ENCODE results near the gene ITPK1. TPM values are rescaled to one million over a fixed set of nuclear protein-coding genes. Genes with fewer than 3 reads are reported as not detected.

The ITPK1 gene
- polyA plus RNA-seq, 12 donors: 12.7 to 49.1 (median 17.5) TPM; not detected in 1

DNA sequence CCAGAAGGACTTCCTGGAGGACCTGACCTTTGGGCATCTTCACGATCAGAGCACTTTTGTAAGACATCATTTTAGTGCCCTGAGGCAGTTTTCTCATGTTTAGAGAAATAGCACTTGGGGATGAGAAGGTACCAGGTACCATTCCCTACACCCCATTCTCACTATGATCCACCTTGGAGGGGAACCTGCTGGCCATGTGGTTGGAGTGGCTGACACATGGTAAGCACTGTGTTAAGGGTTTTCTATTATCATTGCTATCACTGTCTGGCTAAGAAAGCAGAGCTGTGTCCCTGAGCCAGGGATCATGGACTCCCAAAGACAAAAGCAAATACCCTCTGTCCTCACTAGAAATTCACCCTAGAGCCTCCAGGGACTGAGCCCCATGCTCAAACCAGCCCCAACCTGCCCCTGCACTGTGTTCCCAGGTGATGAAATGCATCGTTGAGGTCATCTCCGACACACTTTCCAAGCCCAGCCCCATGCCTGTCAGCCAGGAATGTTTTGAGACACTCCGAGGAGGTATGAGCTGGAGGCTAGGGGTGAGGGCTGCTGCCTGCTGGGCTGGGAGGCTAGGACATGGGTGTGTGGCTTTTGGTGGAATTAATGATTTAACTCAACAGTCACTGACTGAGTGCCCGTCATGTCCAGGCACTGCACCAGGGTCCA, 189.4 kb downstream of the ITPK1 start:
- no peak for DNase-seq

DNA sequence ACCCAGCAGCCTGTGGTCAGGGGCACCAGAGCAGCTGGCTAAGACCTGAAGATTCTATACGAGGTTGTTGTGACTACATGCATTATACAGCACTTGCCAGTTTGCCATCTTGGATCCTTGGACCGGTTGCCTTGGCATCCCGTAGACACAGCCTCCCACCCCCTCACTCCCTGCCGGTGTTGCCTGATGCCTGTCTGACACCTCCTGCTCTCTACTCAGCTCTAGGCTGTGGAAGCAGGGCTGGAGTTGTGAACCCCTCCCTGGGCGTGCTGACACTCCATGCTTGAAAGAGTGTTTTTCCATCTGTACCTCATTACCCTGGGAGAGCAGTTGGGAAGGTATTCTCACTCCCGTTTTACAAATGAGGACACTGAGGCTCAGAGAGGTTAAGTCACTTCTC, 190.3 kb downstream of the ITPK1 start:
- no peak for DNase-seq

DNA sequence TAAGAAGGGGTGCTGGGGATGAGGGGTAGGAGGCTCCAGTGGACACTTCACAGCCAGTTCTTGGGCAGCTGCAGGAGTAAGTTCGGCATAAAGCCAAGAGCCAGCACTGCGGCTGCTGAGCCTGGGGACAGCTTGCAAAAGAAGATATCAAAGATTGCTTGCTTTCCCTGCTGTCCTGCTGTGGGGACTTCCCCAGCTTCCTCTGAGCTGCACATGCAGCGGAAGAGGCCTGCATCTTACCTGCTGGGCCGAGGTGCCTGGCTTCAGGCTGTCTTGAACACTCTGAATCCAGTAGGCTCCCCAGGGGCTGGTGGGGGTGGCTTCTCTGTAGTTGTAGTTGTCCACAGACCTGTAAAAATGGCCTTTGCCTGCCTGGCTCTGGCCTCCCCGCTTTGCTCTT, 191.5 kb downstream of the ITPK1 start:
- no peak for DNase-seq

DNA sequence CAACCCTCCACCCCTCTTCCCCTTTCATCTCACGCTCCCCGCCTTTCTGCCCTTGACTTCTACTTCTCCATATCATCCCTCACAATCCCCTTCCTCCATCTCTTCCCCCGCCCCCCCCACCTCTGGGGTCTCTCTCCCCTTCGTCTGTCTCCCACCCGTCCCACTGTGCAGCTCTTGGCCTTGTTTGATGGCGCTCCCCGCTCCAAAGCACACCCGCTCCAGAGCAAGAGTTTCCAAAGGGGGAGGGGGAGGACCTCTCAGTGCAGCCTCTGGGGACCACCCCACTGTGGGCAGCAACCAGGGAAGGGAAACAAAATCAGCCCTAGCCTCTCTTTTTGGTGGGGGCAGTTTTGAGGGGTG, 192.0 kb downstream of the ITPK1 start:
- no peak for DNase-seq

DNA sequence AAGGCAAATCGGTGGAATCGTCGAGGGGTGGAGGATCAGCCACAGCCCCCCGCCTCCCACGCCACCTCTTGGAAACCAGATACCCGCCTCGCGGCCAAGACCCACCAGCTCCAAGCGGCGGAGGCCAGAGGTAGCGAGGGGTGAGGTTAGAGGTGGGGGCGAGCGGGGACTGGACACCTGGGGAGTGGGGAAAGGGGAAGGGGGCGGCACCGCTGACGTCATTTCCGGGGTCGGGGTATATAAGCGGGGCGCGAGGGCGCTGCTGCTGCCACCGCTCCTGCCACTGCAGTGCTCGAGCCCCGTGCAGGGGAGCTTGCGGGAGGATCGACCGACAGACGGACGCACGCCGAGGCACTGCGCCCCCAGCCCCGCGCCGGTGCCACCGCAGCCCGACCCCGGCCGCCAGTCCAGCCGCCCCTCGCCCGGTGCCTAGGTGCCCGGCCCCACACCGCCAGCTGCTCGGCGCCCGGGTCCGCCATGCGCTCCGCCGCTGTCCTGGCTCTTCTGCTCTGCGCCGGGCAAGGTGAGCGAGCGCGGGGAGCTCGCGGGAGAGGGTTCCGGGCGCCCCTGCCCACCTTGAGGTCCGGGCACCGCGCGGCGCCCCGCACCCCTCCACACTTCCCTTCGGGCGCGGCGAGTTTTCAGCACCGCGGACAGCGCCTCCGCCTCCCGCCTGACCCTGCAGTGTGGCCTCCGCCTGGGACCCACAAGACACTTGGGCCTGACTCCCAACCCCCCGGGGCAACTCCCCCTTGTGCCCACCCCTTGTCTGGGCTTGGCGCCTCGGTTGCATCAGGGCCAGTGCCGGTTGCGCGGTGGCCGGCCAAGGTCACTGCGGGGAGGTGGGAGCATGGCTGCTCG, 192.6 kb downstream of the ITPK1 start, which contains the start of gene CHGA:
CHGA (plus strand) TSS at position 268 of the 861 bp plus-strand sequence; CDS start at position 478, 210 bp downstream.
- DNase-seq: peak; percentile 59

DNA sequence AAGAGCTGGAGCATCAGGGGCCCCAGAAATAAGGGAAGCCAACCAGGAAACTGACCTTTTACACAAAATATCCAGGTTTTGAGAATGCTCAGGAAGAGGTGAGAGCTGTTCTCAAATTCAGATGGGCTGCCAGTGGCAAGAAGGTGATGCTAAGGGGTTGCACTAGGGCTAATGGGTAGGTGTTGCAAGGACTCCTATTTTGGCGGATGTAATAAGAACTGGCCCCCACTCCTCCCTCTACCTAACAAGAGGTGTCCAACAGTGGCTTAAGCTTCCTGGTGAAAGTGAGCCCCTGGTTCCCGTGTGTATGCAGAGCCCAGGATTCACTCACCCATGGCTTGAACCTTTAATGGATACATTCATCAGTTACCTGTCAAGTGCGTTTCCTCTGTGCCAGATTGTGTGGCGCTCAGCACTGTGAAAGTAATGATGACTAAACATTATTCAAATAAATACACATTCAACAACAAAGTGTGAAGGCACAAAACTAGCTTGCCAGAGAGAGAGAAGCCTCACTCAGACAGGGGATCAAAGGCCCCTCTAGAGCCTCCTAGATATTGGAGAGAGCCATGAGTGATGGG, 193.5 kb downstream of the ITPK1 start:
- no peak for DNase-seq

DNA sequence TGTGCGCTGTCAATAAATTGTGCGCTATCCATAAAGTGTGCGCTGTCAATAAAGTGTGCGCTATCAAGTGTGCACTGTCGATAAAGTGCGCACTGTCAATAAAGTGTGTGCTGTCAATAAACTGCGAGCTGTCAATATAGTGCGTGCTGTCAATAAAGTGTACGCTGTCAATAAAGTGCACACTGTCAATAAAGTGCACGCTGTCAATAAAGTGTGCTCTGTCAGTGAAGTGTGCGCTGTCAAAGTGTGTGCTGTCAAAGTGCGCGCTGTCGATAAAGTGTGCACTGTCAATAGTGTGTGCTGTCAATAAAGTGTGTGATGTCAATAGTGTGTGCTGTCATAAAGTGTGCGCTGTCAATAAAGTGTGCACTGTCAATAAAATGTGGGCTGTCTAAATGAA, 195.7 kb downstream of the ITPK1 start:
- DNase-seq: no peak

DNA sequence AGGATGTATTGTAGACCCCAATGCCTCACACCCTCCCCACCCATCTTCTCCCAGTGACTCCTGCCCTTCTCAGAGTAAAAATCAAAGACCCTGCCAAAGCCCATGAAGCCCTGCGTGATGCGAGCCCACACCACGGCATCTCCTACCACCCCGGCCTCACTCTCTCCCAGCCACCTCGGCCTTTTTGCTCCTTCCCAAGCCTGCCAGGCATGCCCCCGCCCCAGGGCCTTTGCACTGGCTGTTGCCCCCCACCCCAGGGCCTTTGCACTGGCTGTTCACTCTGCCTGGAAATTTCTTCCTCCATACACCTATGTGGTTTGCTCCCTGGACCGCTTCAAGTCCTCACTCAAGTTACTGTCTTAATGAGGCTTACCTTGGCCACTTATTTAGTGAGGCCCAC, 197.8 kb downstream of the ITPK1 start:
- no peak for DNase-seq

DNA sequence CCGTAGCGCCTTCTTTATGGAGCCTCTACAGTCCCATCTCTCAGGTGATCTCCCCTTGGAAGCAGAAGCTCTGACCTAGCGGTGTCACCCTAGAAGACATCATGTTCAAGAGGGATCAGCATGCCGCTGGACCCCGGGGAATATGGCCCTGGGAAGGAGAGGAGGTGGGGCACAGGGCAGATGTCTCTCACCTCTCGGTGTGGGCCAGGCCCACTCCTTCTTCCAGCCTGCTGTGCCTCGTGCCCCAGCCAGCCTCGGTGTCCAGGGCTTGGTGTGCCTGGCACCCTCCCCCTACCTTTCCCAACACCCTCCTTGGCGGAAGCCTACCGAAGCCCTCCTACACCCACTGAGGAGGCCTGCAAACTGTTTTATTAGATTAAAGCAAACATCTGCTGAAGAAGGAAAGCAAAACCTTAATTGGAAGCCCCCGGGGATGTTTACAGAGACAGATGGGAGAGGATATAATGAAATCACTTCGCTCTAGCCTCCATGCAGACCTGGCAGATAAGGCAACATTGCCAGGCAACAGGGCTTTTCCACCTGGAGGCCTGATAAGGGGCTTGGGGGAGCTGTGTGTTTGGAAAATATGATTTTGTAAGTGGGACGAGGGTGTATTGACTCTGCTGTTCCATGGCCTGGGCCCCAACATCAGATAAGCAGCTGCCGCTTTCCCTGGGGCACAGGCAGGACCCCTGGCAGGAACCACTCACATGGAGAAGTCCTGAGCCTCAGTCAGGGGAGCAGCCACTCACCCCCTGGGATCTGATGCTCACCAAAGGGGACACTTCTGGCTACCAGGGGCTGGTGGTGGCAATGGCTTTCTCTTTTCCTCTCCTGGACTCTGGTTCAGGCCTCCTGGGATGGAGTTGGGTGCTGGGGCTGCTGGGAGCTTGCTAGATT, 198.4 kb downstream of the ITPK1 start:
- no peak for DNase-seq

DNA sequence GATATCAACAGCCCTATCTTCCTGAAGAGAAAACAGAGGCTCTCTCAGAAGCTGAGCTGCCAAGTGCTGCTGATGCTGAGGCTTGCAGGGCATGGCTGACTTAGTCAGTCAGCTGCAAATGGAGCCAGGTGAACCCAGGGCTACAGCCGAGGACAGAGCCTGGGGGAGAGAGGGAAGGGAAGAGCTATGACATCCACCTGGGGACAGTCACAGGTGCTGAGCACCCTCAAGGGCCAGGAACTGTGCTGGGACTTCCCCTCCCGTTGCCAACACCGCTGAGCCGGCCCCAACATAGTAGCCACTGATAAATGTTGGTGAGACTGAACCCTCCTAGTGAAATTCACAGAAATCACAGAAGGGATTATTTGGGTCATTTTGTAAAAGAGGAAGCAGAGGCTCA, 199.5 kb downstream of the ITPK1 start:
- no peak for DNase-seq

DNA sequence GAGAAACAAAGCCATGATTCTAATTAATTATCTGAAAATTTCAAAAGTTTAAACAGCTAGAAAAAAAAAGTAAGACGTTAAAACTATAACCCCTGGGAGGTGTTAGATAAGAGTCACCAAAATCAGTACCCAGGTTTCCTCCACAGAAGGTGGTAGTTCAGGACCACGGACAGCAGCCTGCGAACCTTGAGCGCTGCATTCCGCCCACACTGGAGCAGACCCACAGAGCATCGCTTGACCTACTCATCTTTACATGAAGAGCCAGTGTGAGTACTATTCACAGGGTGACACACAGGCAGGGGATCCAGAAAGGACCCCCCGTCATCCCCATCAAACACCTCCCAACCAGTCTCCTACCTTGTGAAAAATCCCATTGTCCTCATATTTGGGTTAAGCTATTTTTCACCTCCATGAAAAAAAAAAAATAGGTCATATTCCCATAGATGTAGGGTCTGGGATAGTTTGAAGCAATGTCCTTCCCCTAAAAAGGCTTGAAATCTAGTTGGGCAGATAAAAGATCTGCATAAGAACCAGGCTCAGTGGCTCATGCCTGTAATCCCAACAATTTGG, 201.6 kb downstream of the ITPK1 start:
- no peak for DNase-seq

DNA sequence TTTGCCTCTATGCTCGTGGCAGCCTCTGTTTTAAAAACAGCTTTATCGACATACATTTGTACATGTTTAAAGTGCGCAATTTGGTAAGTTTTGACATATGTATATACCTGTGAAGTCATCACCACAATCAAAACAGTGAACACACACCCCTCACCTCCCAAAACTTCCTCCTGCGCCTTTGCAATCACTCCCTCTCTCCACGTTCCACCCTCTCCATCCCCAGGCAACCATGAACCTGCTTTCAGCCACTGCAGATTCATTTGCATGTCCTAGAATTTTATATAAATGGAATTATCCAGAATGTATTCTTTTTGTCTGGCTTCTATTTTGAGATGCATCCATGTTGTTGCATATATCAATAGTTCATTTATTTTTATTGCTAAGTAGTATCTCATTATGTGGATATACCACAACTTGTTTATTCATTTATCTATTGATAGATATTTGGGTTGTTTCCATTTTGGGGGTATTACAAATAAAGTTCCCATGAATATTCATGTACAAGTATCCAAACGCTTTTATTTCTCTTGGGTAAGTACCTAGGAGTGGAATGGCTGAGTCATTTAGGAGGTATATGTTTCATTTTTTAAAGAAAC, 208.3 kb downstream of the ITPK1 start:
- DNase-seq: no peak

DNA sequence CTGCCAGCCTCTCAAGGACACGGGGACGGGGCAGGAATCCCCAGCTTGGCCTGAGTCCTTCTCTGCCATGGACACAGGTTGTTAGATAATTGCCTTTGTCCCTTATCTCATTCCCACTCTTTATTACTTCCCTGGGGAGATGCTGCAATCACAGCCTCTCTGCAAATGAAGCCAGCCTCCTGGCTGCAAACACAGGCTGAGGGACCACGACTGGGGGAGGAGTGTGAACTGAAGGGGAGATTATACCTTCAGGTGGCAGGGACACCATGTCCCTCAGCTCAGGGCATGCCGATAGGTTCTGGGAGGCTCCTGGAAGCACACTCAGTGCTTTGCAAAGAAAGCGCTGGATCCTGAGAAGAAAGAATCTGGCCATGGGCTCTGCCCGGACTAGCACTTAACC, 208.9 kb downstream of the ITPK1 start:
- no peak for DNase-seq

DNA sequence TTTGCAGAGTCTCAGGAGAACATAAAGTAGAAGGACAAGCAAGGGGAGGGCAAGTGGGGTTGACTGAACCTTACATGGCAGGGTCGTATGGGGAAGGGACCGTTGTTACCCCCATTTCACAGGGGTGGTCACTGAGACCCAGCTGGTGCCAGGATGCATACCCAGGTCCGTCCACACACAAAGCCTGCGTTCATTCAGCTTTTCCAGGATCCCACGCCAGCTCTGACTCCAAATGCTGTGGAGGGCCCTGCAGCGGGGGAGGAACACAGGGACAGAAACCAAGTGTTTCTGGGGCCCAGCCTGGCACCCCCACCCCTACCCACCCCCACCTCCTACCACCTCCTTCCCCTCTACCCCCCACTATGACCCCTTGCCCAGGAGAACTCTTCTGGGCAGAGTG, 209.3 kb downstream of the ITPK1 start:
- no peak for DNase-seq

DNA sequence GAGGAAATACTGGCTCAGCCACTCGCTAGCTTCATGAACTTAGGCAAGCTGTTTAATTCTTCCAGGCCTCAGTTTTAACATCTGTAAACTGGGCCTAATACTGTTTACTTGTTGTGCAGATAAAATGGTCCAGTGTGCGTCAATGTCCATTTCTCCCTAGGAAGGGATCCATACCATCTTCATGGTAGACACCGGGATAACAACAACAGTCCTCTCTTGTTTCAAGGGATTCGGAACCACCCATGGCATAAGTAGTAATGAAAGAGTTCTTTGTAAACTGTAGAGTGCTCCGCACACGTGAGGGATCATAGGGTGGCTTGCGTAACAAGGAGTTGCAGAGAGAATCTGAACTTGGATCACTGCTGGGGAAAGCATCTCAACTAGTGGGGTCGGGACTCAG, 210.1 kb downstream of the ITPK1 start:
- DNase-seq: no peak

DNA sequence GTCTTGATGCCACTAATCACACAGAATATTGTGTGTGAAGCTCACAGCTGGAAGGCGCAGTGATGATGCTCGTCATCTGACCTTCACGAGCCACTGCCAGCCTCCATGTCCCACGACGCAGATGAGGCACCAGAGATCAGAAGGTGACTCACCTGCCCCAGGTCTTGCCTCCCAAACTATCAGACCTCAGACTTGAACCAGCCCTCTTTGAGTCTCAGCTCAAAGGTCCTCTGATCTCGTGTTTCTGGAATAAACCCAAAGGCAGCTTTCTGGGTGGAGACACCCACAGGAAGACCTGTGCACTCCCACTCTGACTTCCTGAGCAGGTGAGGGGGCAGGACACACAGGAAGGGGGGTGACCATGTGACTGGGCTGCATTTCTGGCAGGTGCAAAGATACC, 212.4 kb downstream of the ITPK1 start:
- DNase-seq: no peak

DNA sequence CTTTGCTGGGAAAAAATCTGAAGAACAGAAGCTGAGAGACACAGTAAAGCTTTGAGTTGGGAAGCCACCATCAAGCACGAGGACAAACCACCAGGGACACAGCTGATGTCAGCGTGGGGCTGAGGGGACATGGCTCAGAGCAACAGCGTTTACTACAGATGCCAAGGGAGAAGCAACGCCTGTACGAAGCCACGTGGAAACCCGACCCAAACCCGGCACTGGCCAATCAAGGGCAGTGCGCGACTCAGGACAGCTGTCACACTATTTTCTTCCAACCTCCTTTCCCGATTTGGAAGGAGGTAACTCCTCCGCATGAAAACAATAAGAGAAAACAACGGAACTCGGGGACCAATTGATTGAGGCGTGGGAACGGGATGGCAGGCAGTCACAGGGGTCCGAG, 213.0 kb downstream of the ITPK1 start:
- DNase-seq: no peak

DNA sequence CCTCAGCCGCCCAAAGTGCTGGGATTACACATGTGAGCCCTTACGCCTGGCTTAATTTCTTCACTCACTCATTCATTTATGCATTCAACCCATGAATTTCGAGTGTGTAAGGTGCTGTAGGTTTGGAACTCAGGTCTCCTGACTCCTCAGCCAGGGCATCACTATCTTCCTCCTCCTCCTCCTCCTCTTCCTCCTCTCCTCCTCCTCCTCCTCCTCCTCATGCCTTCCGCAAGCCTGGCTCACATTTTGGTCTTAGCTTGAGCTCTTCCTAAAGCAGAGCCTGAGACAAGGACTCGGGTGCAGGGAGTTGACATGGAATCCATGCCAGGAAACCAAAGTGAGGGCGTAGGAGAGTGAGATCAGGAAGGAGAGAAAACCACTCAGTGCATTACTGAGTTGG, 213.5 kb downstream of the ITPK1 start:
- no peak for DNase-seq

DNA sequence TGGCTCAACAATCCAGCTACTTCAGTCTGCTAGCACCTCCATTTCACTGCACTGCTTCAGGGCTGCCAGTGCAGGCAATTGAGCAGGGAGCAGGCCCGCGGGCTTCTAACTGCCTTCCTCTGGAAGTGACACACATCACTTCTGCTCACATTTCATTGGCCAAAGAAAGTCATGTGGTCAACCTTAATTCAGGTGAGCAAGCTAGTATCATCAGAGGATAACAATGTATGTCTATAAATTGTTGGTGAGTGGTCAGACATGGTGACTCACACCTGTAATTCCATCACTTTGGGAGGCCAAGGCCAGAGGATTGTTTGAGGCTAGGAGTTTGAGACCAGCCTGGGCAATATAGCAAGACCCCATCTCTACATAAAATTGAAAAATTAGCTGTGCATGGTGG, 215.1 kb downstream of the ITPK1 start:
- DNase-seq: no peak

DNA sequence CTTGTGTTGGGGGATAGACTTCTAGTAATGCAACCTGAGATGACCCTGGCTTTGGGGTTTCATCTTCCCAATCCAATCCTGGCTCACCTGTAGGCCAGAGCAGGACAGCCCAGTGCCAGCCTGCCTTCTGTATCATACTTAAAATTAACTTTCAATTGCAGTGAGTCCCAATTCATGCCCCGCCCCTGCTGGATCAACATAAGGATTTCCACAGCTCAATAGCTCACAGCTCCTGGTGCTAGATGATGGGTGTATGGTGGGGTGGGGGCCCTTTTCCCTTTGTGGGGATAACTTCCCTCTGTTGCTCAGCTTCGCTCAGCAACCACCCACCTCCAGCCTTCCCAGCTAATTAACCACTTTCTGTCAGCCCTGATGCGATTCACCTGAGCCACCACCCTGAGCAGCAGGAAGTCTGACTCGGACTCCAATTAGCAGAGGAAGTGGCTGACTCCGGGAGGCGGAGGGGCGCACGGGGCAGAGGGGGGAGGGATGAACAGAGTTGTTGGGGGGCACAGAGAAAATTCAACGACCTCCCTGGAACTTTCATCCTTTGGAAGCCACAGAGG, 217.1 kb downstream of the ITPK1 start:
- DNase-seq: no peak
